WERI-Rb-1 (cell line): Measurements from ENCODE around the gene SEMA4D.

Experiments used
- DNase-seq: peaks from one replicate; pipeline ENCODE4 v3.0.0-alpha.2; 2020
- H3K27ac ChIP-seq: fragments of 250-450 bp; sonication (Bioruptor Pico); 2 replicates; pipeline ENCODE4 v1.5.1; 2020; ENCODE audit warnings: mild to moderate bottlenecking, moderate library complexity
- H3K27me3 ChIP-seq: fragments of 250-450 bp; sonication (Bioruptor Pico); 2 replicates; pipeline ENCODE4 v1.5.1; 2021; ENCODE audit warnings: mild to moderate bottlenecking, low read depth, moderate library complexity; ENCODE audit not compliant: insufficient read depth, severe bottlenecking
- H3K36me3 ChIP-seq: fragments of 250-450 bp; sonication (Bioruptor Pico); 2 replicates; pipeline ENCODE4 v1.5.1; 2020; ENCODE audit warnings: mild to moderate bottlenecking, moderate library complexity
- H3K4me3 ChIP-seq: 2 replicates; pipeline ENCODE4 v1.5.1; 2011; ENCODE audit warnings: low read depth, mild to moderate bottlenecking, control low read depth, low read length
- H3K9me3 ChIP-seq: fragments of 250-450 bp; sonication (Bioruptor Pico); 2 replicates; pipeline ENCODE4 v1.5.1; 2021; ENCODE audit warnings: mild to moderate bottlenecking, moderate library complexity; ENCODE audit not compliant: severe bottlenecking
- TF ChIP-seq, protein P1 (sequence below): IDR thresholded peaks from 2 replicates; pipeline ENCODE4 v1.5.1; 2011; ENCODE audit warnings: low read depth, mild to moderate bottlenecking, control low read depth, inconsistent platforms, low read length

Gene SEMA4D

DNA sequence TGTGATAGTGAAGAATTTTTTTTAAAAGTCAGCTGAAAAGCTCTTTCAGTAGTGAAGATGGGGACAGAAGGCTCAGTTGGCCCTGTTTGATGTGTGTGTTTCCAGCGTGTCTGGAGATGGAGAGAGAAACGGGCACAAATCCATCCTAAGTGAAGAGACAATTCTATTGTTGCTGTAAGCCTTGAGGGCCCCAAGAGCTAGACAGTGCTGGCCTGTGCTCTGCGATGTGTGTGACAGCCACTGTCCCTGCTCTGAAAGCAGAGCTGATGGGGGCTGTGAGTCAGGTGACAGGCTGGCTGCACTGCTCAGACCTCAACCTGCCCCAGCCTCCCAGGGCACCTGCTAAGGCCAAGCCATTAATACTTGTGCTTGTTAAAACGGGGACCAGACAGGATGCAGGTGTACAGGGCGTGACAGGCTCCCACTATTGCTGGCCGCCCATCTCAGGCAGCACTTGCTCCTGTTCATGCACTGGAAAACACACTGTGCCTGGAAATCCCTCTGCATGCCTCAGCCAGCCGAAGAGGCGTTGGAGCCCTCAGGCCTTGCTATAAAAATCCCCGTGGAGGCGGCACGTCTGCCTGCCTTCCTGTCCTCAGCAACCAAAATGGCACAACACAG lies 44.6 kb upstream of the SEMA4D start:
- no peaks in the 10 kb centered on the region for H3K27me3 ChIP-seq
- H3K4me3 ChIP-seq, result no peak overlapping the region
- H3K9me3 ChIP-seq, result peaks cover 6% of the 10 kb centered on the region
- H3K27ac ChIP-seq, result no peak overlapping the region
- TF ChIP-seq, protein P1, sequence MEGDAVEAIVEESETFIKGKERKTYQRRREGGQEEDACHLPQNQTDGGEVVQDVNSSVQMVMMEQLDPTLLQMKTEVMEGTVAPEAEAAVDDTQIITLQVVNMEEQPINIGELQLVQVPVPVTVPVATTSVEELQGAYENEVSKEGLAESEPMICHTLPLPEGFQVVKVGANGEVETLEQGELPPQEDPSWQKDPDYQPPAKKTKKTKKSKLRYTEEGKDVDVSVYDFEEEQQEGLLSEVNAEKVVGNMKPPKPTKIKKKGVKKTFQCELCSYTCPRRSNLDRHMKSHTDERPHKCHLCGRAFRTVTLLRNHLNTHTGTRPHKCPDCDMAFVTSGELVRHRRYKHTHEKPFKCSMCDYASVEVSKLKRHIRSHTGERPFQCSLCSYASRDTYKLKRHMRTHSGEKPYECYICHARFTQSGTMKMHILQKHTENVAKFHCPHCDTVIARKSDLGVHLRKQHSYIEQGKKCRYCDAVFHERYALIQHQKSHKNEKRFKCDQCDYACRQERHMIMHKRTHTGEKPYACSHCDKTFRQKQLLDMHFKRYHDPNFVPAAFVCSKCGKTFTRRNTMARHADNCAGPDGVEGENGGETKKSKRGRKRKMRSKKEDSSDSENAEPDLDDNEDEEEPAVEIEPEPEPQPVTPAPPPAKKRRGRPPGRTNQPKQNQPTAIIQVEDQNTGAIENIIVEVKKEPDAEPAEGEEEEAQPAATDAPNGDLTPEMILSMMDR, result no peak
- no peaks in the 10 kb centered on the region for H3K36me3 ChIP-seq
- no peak for DNase-seq

DNA sequence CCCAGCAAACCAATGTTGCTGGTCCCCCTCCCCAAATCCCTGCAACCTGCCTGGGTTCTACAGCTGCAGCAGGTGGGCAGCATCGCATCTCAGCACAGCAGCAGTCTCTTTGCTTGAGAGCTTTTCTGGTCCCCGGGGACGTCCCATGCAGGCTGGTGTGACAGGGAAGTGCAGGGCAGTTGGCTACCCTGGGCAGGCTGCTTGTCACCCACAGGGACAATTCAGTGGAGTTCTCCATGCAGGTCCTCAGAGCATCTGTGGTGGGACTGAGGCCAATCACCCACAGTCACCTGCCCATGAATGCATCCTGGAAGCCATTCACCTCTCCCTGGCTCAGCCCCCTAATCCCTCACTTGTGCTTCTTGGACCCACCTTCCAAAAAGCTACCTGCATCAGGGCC lies 43.9 kb upstream of the SEMA4D start:
- H3K27ac ChIP-seq, result no peak overlapping the region
- no peaks in the 10 kb centered on the region for H3K27me3 ChIP-seq
- TF ChIP-seq, protein P1, result no peak
- H3K36me3 ChIP-seq, result no peaks in the 10 kb centered on the region
- no peak overlapping the region for H3K4me3 ChIP-seq
- H3K9me3 ChIP-seq, result peaks cover 6% of the 10 kb centered on the region
- no peak for DNase-seq

DNA sequence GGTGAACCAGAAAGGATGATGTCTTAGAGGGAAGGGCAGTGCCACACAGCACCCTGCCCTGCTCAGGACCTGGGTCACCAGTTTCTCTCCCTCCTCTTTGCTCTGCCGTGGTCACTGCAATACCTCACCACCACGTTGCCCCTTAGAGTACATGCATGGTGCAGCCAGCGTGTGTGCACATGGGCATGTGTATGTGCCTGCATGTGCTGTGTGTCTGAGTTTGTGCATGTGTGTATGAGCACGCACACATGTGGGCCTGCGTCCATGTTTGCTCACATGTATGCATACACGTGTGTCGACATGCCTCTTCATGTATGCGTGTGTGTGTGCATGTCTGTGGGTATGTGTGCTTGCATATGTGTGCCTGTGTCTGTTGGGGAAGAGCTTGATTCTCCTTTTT lies 41.5 kb upstream of the SEMA4D start:
- no peak for DNase-seq
- H3K27me3 ChIP-seq, result no peaks in the 10 kb centered on the region
- TF ChIP-seq, protein P1, result no peak
- no peaks in the 10 kb centered on the region for H3K36me3 ChIP-seq
- no peaks in the 10 kb centered on the region for H3K9me3 ChIP-seq
- no peak overlapping the region for H3K27ac ChIP-seq
- H3K4me3 ChIP-seq, result no peak overlapping the region

DNA sequence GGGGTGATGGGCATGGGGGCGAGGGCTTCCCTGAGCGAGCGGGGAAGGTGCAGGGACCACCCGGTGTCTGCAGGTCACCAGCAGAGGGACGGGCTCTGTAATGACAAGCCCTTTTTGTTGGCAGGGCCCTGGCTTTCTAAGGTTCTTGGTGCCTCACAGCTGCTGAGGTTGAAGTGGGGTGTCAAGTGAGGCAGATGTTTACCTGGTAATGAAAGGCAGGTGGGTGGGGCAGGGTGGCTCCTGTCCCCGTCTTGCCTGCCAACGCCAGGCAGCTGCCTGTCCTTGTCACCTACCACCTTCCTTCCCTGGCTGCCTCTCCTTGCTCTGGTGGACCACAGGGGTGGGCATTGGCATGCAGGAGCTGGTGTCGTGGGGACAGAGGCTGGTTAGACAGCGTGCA lies 41.0 kb upstream of the SEMA4D start:
- DNase-seq, result no peak
- Histone ChIP-seq H3K27me3 (no peaks in the 10 kb centered on the region), H3K36me3 (no peaks in the 10 kb centered on the region), H3K4me3 (no peak overlapping the region), H3K9me3 (no peaks in the 10 kb centered on the region), H3K27ac (no peak overlapping the region)
- TF ChIP-seq, protein P1, result no peak

DNA sequence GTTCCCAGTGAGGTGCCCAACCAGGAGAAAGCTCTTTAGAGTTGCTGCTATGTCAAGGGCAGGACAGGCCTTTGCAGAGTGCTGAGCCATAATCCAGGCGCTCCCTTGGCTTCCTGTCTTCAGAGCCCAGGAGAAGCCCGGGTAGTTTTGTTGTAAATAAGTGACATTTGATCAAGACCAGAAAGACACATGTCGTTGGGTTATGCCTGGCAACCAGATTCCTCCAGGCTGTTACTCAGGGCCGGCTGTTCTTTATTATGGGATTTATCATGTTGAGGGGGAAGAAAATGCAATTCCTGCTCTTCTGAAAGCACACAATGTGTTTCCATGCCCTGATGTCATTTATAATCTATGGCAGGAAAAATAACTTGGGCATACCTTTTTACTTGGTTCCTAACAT lies 39.3 kb upstream of the SEMA4D start:
- TF ChIP-seq, protein P1, result no peak
- no peak for DNase-seq
- Histone ChIP-seq H3K9me3 (no peaks in the 10 kb centered on the region), H3K4me3 (no peak overlapping the region), H3K36me3 (no peaks in the 10 kb centered on the region), H3K27ac (no peak overlapping the region), H3K27me3 (no peaks in the 10 kb centered on the region)

DNA sequence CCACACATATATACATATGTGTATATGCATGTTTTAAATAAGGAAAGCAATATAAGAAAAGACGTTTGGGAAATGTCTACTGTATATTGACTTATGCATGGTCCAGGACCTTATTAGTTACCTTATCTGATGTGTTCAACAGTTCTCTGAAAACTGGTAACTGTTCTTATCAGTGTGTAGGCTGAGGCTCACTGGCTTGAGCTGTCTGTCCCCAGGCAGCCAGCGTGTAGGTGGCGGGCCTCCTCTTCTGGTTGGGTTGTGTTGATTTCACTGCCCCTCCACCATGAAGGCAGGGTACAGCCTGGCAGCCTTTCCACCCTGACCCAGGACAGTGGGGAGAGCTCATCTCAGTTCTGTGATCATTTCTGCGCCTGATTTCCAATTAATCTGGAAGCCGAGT lies 38.7 kb upstream of the SEMA4D start:
- Histone ChIP-seq H3K4me3 (no peak overlapping the region), H3K36me3 (no peaks in the 10 kb centered on the region), H3K9me3 (no peaks in the 10 kb centered on the region), H3K27me3 (no peaks in the 10 kb centered on the region), H3K27ac (no peak overlapping the region)
- no peak for DNase-seq
- TF ChIP-seq, protein P1, result no peak
